ENCODE measurements around the gene PDE5A.

- TF ChIP-seq EP300 (conservative IDR thresholded peaks at IDR 0.05; ENCODE audit: poor library complexity, severe bottlenecking), result no peak
- no peak for TF ChIP-seq RAD21 (conservative IDR thresholded peaks at IDR 0.05)
- no peak for TF ChIP-seq CTCF (IDR thresholded peaks at IDR 0.05; ENCODE audit: poor library complexity, severe bottlenecking)
These were observed 39.4 kb downstream of the PDE5A start for GRCh38 chr4:119589165-119589564.
